HepG2 (cell line): ENCODE results near the gene PTPMT1. TPM values are rescaled to one million over a fixed set of nuclear protein-coding genes. Genes with fewer than 3 reads are reported as not detected.

ENCODE experiments used
- HOXA7 ChIP-seq: sonication (generic); formaldehyde crosslinking; IDR thresholded peaks from 2 replicates; pipeline ENCODE4 v1.8.1; 2022; ENCODE audit warnings: mild to moderate bottlenecking, missing genetic modification reagents, moderate library complexity
- IRX3 ChIP-seq: sonication (generic); formaldehyde crosslinking; IDR thresholded peaks from 2 replicates; pipeline ENCODE4 v1.8.1; 2023; ENCODE audit warnings: mild to moderate bottlenecking, low read depth, missing genetic modification reagents, borderline replicate concordance
- MTF2 ChIP-seq: sonication (generic); formaldehyde crosslinking; IDR thresholded peaks from 2 replicates; pipeline ENCODE4 v1.5.0; 2020; ENCODE audit warnings: missing genetic modification reagents, borderline replicate concordance
- RARG ChIP-seq: sonication (generic); formaldehyde crosslinking; IDR thresholded peaks from 2 replicates; pipeline ENCODE4 v1.4.0; 2020; ENCODE audit warnings: low read depth, mild to moderate bottlenecking, missing genetic modification reagents
- SP2 ChIP-seq: sonication (generic); formaldehyde crosslinking; IDR thresholded peaks from 2 replicates; pipeline ENCODE4 v1.5.1; 2020; ENCODE audit warnings: mild to moderate bottlenecking, missing genetic modification reagents
- SYNCRIP ChIP-seq: fragments of 200-400 bp; formaldehyde crosslinking; IDR thresholded peaks from 2 replicates; pipeline ENCODE4 v1.6.1; 2018; ENCODE audit warnings: mild to moderate bottlenecking, low read depth, low read length; ENCODE audit not compliant: insufficient read depth
- YY1 ChIP-seq: IDR thresholded peaks from 2 replicates; pipeline ENCODE4 v1.6.1; 2011; ENCODE audit warnings: low read length, low read depth, moderate library complexity, mild to moderate bottlenecking; ENCODE audit not compliant: insufficient read depth, insufficient replicate concordance
- ZNF207 ChIP-seq: fragments of 450-650 bp; IDR thresholded peaks from 2 replicates; pipeline ENCODE4 v1.6.1; 2016; ENCODE audit warnings: antibody characterized with exemption, borderline replicate concordance
- ZNF274 ChIP-seq: sonication (generic); formaldehyde crosslinking; IDR thresholded peaks from 2 replicates; pipeline ENCODE4 v1.5.1; 2020; ENCODE audit warnings: mild to moderate bottlenecking, missing genetic modification reagents
- ZNF337 ChIP-seq: sonication (generic); formaldehyde crosslinking; IDR thresholded peaks from 2 replicates; pipeline ENCODE4 v1.5.1; 2020; ENCODE audit warnings: missing genetic modification reagents, low read depth, mild to moderate bottlenecking, borderline replicate concordance
- polyA plus RNA-seq, 8 experiments: library from polyadenylated mRNA; depleted of rRNA in 3 of 8; stranded (reverse) in 7 of 8; unstranded in 1 of 8; fragments of >200 nt; fragmentation: Illumina TruSeq in 4 of 8; extraction: Trizol in 4 of 8; gene quantifications; 2 replicates each; pipeline versions ENCODE4 v1.2.1 to v1.2.3, GENCODE V29; 2011 to 2016; ENCODE audit warnings: low read depth in 4 of 8, missing spikeins in 1 of 8, mixed read lengths in 1 of 8; ENCODE audit not compliant: insufficient read depth in 1 of 8
- total RNA-seq, 5 experiments: library from RNA; depleted of rRNA; stranded (reverse); fragments of >200 nt; fragmentation: Illumina TruSeq; extraction: Trizol; gene quantifications; 2 replicates each; pipeline ENCODE4 v1.2.3, GENCODE V29; 2016; ENCODE audit warnings: low read depth in 1 of 5
- TF ChIP-seq, protein P1 (sequence below): sonication (generic); formaldehyde crosslinking; IDR thresholded peaks from 2 replicates; pipeline ENCODE4 v1.4.0; 2020; ENCODE audit warnings: missing genetic modification reagents, borderline replicate concordance
- TF ChIP-seq, protein P2 (sequence below): sonication (generic); formaldehyde crosslinking; IDR thresholded peaks from 2 replicates; pipeline ENCODE4 v1.5.0; 2020; ENCODE audit warnings: mild to moderate bottlenecking, missing genetic modification reagents, moderate library complexity
- TF ChIP-seq, protein P3 (sequence below): IDR thresholded peaks from 2 replicates; pipeline ENCODE4 v1.6.1; 2016; ENCODE audit warnings: low read depth, control low read depth
- TF ChIP-seq, protein P4 (sequence below): sonication (generic); formaldehyde crosslinking; IDR thresholded peaks from 2 replicates; pipeline ENCODE4 v1.5.0; 2020; ENCODE audit warnings: mild to moderate bottlenecking, missing genetic modification reagents, borderline replicate concordance
- TF ChIP-seq, protein P5 (sequence below): sonication (generic); formaldehyde crosslinking; IDR thresholded peaks from 2 replicates; pipeline ENCODE4 v1.8.0; 2022; ENCODE audit warnings: mild to moderate bottlenecking, missing genetic modification reagents, moderate library complexity
- TF ChIP-seq, protein P6 (sequence below): sonication (generic); formaldehyde crosslinking; conservative IDR thresholded peaks from 2 replicates; pipeline ENCODE4 v1.5.0; 2020; ENCODE audit warnings: missing genetic modification reagents

The PTPMT1 gene
- total and polyA plus RNA-seq, 2 of the 13 experiments (the other 11 are each of a cell fraction or from before 2014, with no cell fraction given), result 55.6 to 129 TPM

DNA sequence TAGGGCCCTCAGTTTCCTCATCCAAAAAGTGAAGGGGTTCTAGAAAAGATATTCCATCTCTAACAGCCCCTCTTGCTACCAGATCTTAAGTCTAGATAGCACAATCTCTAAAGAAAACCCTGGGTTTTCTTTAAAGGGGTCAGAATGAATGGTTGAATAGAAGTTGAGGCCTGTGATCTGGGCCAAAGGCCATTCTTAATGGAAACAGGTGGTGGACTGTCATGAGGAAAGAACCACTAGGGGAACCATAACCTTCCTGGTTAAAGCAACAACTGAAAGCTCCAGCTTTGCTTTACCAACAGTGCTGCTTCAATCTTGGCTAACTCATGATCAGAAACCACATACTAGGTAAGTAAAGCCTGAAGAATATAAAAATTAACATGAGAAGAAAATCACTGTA, 14.3 kb upstream of the PTPMT1 start (continued):
- TF ChIP-seq, protein P1, sequence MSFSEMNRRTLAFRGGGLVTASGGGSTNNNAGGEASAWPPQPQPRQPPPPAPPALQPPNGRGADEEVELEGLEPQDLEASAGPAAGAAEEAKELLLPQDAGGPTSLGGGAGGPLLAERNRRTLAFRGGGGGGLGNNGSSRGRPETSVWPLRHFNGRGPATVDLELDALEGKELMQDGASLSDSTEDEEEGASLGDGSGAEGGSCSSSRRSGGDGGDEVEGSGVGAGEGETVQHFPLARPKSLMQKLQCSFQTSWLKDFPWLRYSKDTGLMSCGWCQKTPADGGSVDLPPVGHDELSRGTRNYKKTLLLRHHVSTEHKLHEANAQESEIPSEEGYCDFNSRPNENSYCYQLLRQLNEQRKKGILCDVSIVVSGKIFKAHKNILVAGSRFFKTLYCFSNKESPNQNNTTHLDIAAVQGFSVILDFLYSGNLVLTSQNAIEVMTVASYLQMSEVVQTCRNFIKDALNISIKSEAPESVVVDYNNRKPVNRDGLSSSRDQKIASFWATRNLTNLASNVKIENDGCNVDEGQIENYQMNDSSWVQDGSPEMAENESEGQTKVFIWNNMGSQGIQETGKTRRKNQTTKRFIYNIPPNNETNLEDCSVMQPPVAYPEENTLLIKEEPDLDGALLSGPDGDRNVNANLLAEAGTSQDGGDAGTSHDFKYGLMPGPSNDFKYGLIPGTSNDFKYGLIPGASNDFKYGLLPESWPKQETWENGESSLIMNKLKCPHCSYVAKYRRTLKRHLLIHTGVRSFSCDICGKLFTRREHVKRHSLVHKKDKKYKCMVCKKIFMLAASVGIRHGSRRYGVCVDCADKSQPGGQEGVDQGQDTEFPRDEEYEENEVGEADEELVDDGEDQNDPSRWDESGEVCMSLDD, result no peak
- no peak for TF ChIP-seq YY1
- TF ChIP-seq, protein P2, sequence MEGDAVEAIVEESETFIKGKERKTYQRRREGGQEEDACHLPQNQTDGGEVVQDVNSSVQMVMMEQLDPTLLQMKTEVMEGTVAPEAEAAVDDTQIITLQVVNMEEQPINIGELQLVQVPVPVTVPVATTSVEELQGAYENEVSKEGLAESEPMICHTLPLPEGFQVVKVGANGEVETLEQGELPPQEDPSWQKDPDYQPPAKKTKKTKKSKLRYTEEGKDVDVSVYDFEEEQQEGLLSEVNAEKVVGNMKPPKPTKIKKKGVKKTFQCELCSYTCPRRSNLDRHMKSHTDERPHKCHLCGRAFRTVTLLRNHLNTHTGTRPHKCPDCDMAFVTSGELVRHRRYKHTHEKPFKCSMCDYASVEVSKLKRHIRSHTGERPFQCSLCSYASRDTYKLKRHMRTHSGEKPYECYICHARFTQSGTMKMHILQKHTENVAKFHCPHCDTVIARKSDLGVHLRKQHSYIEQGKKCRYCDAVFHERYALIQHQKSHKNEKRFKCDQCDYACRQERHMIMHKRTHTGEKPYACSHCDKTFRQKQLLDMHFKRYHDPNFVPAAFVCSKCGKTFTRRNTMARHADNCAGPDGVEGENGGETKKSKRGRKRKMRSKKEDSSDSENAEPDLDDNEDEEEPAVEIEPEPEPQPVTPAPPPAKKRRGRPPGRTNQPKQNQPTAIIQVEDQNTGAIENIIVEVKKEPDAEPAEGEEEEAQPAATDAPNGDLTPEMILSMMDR (CRISPR knock-in tag), result peak; percentile 45
- TF ChIP-seq ZNF207, result no peak
- TF ChIP-seq, protein P3, sequence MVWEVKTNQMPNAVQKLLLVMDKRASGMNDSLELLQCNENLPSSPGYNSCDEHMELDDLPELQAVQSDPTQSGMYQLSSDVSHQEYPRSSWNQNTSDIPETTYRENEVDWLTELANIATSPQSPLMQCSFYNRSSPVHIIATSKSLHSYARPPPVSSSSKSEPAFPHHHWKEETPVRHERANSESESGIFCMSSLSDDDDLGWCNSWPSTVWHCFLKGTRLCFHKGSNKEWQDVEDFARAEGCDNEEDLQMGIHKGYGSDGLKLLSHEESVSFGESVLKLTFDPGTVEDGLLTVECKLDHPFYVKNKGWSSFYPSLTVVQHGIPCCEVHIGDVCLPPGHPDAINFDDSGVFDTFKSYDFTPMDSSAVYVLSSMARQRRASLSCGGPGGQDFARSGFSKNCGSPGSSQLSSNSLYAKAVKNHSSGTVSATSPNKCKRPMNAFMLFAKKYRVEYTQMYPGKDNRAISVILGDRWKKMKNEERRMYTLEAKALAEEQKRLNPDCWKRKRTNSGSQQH, result 0 out of 2 replicates have a peak, but pooled peaks have one; percentile 31
- TF ChIP-seq ZNF337 (CRISPR knock-in tag), result no peak
- TF ChIP-seq RARG (CRISPR knock-in tag), result no peak
- TF ChIP-seq, protein P4, sequence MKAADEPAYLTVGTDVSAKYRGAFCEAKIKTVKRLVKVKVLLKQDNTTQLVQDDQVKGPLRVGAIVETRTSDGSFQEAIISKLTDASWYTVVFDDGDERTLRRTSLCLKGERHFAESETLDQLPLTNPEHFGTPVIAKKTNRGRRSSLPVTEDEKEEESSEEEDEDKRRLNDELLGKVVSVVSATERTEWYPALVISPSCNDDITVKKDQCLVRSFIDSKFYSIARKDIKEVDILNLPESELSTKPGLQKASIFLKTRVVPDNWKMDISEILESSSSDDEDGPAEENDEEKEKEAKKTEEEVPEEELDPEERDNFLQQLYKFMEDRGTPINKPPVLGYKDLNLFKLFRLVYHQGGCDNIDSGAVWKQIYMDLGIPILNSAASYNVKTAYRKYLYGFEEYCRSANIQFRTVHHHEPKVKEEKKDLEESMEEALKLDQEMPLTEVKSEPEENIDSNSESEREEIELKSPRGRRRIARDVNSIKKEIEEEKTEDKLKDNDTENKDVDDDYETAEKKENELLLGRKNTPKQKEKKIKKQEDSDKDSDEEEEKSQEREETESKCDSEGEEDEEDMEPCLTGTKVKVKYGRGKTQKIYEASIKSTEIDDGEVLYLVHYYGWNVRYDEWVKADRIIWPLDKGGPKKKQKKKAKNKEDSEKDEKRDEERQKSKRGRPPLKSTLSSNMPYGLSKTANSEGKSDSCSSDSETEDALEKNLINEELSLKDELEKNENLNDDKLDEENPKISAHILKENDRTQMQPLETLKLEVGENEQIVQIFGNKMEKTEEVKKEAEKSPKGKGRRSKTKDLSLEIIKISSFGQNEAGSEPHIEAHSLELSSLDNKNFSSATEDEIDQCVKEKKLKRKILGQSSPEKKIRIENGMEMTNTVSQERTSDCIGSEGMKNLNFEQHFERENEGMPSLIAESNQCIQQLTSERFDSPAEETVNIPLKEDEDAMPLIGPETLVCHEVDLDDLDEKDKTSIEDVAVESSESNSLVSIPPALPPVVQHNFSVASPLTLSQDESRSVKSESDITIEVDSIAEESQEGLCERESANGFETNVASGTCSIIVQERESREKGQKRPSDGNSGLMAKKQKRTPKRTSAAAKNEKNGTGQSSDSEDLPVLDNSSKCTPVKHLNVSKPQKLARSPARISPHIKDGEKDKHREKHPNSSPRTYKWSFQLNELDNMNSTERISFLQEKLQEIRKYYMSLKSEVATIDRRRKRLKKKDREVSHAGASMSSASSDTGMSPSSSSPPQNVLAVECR (CRISPR knock-in tag), result peak; percentile 35; the same call in 1 of the 2 replicates
- no peak for TF ChIP-seq HOXA7 (CRISPR knock-in tag)
- no peak for TF ChIP-seq MTF2 (CRISPR knock-in tag)
- TF ChIP-seq, protein P5, sequence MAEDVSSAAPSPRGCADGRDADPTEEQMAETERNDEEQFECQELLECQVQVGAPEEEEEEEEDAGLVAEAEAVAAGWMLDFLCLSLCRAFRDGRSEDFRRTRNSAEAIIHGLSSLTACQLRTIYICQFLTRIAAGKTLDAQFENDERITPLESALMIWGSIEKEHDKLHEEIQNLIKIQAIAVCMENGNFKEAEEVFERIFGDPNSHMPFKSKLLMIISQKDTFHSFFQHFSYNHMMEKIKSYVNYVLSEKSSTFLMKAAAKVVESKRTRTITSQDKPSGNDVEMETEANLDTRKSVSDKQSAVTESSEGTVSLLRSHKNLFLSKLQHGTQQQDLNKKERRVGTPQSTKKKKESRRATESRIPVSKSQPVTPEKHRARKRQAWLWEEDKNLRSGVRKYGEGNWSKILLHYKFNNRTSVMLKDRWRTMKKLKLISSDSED, result no peak
- no peak for TF ChIP-seq SYNCRIP
- no peak for TF ChIP-seq ZNF274 (CRISPR knock-in tag)
- TF ChIP-seq, protein P6, sequence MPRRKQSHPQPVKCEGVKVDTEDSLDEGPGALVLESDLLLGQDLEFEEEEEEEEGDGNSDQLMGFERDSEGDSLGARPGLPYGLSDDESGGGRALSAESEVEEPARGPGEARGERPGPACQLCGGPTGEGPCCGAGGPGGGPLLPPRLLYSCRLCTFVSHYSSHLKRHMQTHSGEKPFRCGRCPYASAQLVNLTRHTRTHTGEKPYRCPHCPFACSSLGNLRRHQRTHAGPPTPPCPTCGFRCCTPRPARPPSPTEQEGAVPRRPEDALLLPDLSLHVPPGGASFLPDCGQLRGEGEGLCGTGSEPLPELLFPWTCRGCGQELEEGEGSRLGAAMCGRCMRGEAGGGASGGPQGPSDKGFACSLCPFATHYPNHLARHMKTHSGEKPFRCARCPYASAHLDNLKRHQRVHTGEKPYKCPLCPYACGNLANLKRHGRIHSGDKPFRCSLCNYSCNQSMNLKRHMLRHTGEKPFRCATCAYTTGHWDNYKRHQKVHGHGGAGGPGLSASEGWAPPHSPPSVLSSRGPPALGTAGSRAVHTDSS (CRISPR knock-in tag), result no peak
- no peak for TF ChIP-seq SP2 (CRISPR knock-in tag)
- no peak for TF ChIP-seq IRX3 (CRISPR knock-in tag)
